Neural progenitor cell (in vitro differentiated cells): ENCODE data around the gene FNDC11.

Experiments
- EZH2 ChIP-seq: fragments of 200-600 bp; sonication (generic); IDR thresholded peaks from 2 replicates; pipeline ENCODE4 v1.6.1; 2017; ENCODE audit warnings: antibody characterized with exemption, mild to moderate bottlenecking, moderate library complexity
- EZH2phosphoT487 ChIP-seq: fragments of 200-600 bp; sonication (generic); IDR thresholded peaks from 2 replicates; pipeline ENCODE4 v1.6.1; 2017; ENCODE audit warnings: antibody characterized with exemption
- TF ChIP-seq, protein P1 (sequence below): fragments of 200-600 bp; sonication (generic); IDR thresholded peaks from 2 replicates; pipeline ENCODE4 v1.5.1; 2017; ENCODE audit warnings: antibody characterized with exemption, mild to moderate bottlenecking

DNA sequence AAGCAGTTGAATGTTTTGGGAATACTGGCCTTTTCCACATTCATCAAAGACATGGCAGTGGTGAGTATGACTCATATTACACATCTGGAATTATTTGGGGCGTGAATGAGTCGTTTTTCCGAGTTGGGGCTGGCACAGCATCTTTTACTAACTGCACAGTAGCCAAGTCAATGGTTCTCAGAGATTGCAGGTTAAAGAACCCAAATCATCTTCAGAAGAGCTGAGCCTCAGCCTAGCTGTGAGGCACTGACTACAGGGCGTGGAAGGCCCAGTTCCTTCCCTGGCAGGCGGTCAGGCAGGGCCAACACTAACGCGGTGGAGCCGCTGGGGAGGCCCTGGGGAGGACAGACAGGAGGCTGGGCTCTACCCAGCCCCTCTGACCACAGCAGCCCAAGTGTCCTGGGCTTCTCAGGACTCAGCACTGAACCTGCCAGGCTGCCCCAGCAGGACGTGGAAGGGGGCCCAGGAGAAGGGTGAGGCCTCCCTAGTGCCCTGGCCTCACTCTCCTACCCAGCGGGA, 40.1 kb downstream of the FNDC11 start:
- TF ChIP-seq, protein P1, sequence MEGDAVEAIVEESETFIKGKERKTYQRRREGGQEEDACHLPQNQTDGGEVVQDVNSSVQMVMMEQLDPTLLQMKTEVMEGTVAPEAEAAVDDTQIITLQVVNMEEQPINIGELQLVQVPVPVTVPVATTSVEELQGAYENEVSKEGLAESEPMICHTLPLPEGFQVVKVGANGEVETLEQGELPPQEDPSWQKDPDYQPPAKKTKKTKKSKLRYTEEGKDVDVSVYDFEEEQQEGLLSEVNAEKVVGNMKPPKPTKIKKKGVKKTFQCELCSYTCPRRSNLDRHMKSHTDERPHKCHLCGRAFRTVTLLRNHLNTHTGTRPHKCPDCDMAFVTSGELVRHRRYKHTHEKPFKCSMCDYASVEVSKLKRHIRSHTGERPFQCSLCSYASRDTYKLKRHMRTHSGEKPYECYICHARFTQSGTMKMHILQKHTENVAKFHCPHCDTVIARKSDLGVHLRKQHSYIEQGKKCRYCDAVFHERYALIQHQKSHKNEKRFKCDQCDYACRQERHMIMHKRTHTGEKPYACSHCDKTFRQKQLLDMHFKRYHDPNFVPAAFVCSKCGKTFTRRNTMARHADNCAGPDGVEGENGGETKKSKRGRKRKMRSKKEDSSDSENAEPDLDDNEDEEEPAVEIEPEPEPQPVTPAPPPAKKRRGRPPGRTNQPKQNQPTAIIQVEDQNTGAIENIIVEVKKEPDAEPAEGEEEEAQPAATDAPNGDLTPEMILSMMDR, result no peak
- TF ChIP-seq EZH2 (no peak), EZH2phosphoT487 (no peak)
